H1 (cell line): ENCODE results near the gene TMEM144. TPM values are rescaled to one million over a fixed set of nuclear protein-coding genes. Genes with fewer than 3 reads are reported as not detected.

ENCODE experiments used
- CTCF ChIA-PET: fragments of 300-600 bp; sonication (Branson Sonifier 250); formaldehyde crosslinking; loops from one replicate; lab custom pipeline; 2021; ENCODE audit not compliant: partially characterized antibody; lab: Charles Lee
- POLR2A ChIA-PET: fragments of 300-600 bp; sonication (Branson Sonifier 250); formaldehyde crosslinking; loops from one replicate; lab custom pipeline; 2021; ENCODE audit warnings: inconsistent platforms; ENCODE audit not compliant: partially characterized antibody; lab: Charles Lee
- DNase-seq, 2 experiments: peaks; one replicate each; pipeline versions ENCODE4 v3.0.0 to v3.0.0-alpha.2; 2010 to 2022; ENCODE audit warnings: low spot score in 2 of 2, low read depth in 1 of 2, mixed read lengths in 1 of 2
- FAIRE-seq: peaks from 2 replicates; lab custom pipeline; 2011; peaks lifted over from hg19 to GRCh38; lab: Jason Lieb, UNC
- H2AFZ ChIP-seq: 2 replicates; pipeline ENCODE4 v1.8.1; 2012; ENCODE audit warnings: low read length, inconsistent platforms
- H2AK5ac ChIP-seq: 2 replicates; pipeline ENCODE4 v1.6.1; 2013; ENCODE audit warnings: low read depth, low read length
- H2BK120ac ChIP-seq: replicated peaks from 2 replicates; pipeline ENCODE3; 2013; ENCODE audit warnings: low read depth, low read length, inconsistent platforms
- H2BK12ac ChIP-seq: 2 replicates; pipeline ENCODE4 v1.6.1; 2013; ENCODE audit warnings: low read depth, low read length
- H2BK15ac ChIP-seq: 2 replicates; pipeline ENCODE4 v1.6.1; 2013; ENCODE audit warnings: low read length
- H2BK20ac ChIP-seq: 2 replicates; pipeline ENCODE4 v1.6.1; 2013; ENCODE audit warnings: low read length
- H2BK5ac ChIP-seq: 2 replicates; pipeline ENCODE4 v1.6.1; 2013; ENCODE audit warnings: low read depth, low read length
- H3K14ac ChIP-seq: 2 replicates; pipeline ENCODE4 v1.6.1; 2013; ENCODE audit warnings: inconsistent platforms; ENCODE audit not compliant: insufficient read length
- H3K18ac ChIP-seq: 2 replicates; pipeline ENCODE4 v1.6.1; 2013; ENCODE audit warnings: low read length; ENCODE audit errors: extremely low read depth
- H3K23ac ChIP-seq: 2 replicates; pipeline ENCODE4 v1.6.1; 2013; ENCODE audit warnings: inconsistent platforms; ENCODE audit not compliant: insufficient read length
- H3K23me2 ChIP-seq: 2 replicates; pipeline ENCODE4 v1.6.1; 2013; ENCODE audit warnings: low read depth, low read length
- H3K27ac ChIP-seq: 2 replicates; pipeline ENCODE4 v1.6.1; 2011; ENCODE audit warnings: low read depth, low read length, inconsistent platforms
- H3K27me3 ChIP-seq, 4 experiments: replicated peaks in 1 of 4; 1 replicate in 1 of 4; 2 replicates in 3 of 4; pipeline versions ENCODE4 v1.6.1 to v1.8.1; 2011 to 2013; ENCODE audit warnings: low read length in 3 of 4, mild to moderate bottlenecking in 3 of 4, inconsistent platforms in 2 of 4, mixed read lengths in 2 of 4, moderate library complexity in 1 of 4; ENCODE audit not compliant: control insufficient read depth in 3 of 4, insufficient read depth in 3 of 4; ENCODE audit errors: extremely low read depth in 1 of 4
- H3K36me3 ChIP-seq, 4 experiments: 2 replicates each; pipeline versions ENCODE4 v1.6.1 to v1.8.1; 2011 to 2013; ENCODE audit warnings: mild to moderate bottlenecking in 4 of 4, low read length in 3 of 4, moderate library complexity in 2 of 4, control low read depth in 1 of 4, inconsistent platforms in 1 of 4; ENCODE audit not compliant: insufficient read depth in 4 of 4, control insufficient read depth in 2 of 4
- H3K4ac ChIP-seq: replicated peaks from 2 replicates; pipeline ENCODE3; 2013; ENCODE audit warnings: low read length, low read depth, mixed read lengths, inconsistent platforms; ENCODE audit not compliant: insufficient read length
- H3K4me1 ChIP-seq, 4 experiments: replicated peaks in 1 of 4; 1 replicate in 1 of 4; 2 replicates in 3 of 4; pipeline versions ENCODE4 v1.6.1 to v1.8.1; 2011 to 2013; ENCODE audit warnings: low read length in 3 of 4, inconsistent platforms in 2 of 4, mixed read lengths in 1 of 4; ENCODE audit not compliant: insufficient read depth in 4 of 4, control insufficient read depth in 3 of 4
- H3K4me2 ChIP-seq, 2 experiments: 2 replicates each; pipeline versions ENCODE4 v1.6.1 to v1.8.1; 2011 to 2013; ENCODE audit warnings: low read depth in 2 of 2, low read length in 2 of 2, control low read depth in 1 of 2, inconsistent platforms in 1 of 2, mild to moderate bottlenecking in 1 of 2; ENCODE audit not compliant: insufficient read depth in 1 of 2
- H3K4me3 ChIP-seq, 4 experiments: fragments of 200-600, 300-600 bp in 1 of 4; sonication (generic), shearing (Covaris generic), sonication (Bioruptor Twin) in 1 of 4; 2 replicates each; pipeline versions ENCODE4 v1.5.1 to v1.8.1; 2011 to 2016; ENCODE audit warnings: low read length in 4 of 4, low read depth in 3 of 4, control low read depth in 2 of 4, inconsistent platforms in 2 of 4, mild to moderate bottlenecking in 2 of 4, mixed read lengths in 1 of 4, moderate library complexity in 1 of 4; ENCODE audit not compliant: insufficient read depth in 2 of 4; ENCODE audit errors: extremely low read depth in 1 of 4
- H3K56ac ChIP-seq: replicated peaks from 2 replicates; pipeline ENCODE3; 2013; ENCODE audit warnings: low read depth, mild to moderate bottlenecking, mixed read lengths, low read length, inconsistent platforms; ENCODE audit not compliant: insufficient read length
- H3K79me1 ChIP-seq: 2 replicates; pipeline ENCODE4 v1.6.1; 2013; ENCODE audit warnings: low read depth, low read length, control low read depth
- H3K79me2 ChIP-seq, 2 experiments: 2 replicates each; pipeline versions ENCODE4 v1.6.1 to v1.8.1; 2012 to 2013; ENCODE audit warnings: low read length in 2 of 2, mild to moderate bottlenecking in 2 of 2, inconsistent platforms in 1 of 2; ENCODE audit not compliant: insufficient read depth in 2 of 2, control insufficient read depth in 1 of 2
- H3K9ac ChIP-seq, 4 experiments: replicated peaks in 1 of 4; 1 replicate in 1 of 4; 2 replicates in 3 of 4; pipeline versions ENCODE4 v1.6.1 to v1.8.1; 2011 to 2013; ENCODE audit warnings: low read depth in 3 of 4, low read length in 3 of 4, control low read depth in 2 of 4, mild to moderate bottlenecking in 2 of 4, moderate library complexity in 2 of 4, inconsistent platforms in 1 of 4; ENCODE audit errors: extremely low read depth in 1 of 4
- H3K9me3 ChIP-seq, 2 experiments: 2 replicates each; pipeline versions ENCODE4 v1.6.1 to v1.8.1; 2012 to 2013; ENCODE audit warnings: mild to moderate bottlenecking in 2 of 2, moderate library complexity in 2 of 2, control low read depth in 1 of 2, inconsistent platforms in 1 of 2, low read depth in 1 of 2, low read length in 1 of 2, mixed read lengths in 1 of 2; ENCODE audit not compliant: insufficient read depth in 2 of 2
- H4K20me1 ChIP-seq, 2 experiments: replicated peaks in 1 of 2; 2 replicates each; pipeline versions ENCODE3 to v1.8.1; 2011 to 2013; ENCODE audit warnings: inconsistent platforms in 2 of 2, low read length in 2 of 2, mild to moderate bottlenecking in 1 of 2; ENCODE audit not compliant: insufficient read depth in 2 of 2, control insufficient read depth in 1 of 2
- H4K5ac ChIP-seq: 2 replicates; pipeline ENCODE4 v1.6.1; 2013; ENCODE audit warnings: low read length, low read depth, mixed read lengths, inconsistent platforms; ENCODE audit not compliant: insufficient read length
- H4K8ac ChIP-seq: 2 replicates; pipeline ENCODE4 v1.8.0; 2013; ENCODE audit warnings: mild to moderate bottlenecking, moderate library complexity, low read length, inconsistent platforms; ENCODE audit not compliant: insufficient read depth; ENCODE audit errors: extremely low read depth
- H4K91ac ChIP-seq: replicated peaks from 2 replicates; pipeline ENCODE3; 2013; ENCODE audit warnings: low read length, mixed read lengths, inconsistent platforms; ENCODE audit not compliant: insufficient read length
- FOSL1 ChIP-seq: IDR thresholded peaks from 2 replicates; pipeline ENCODE4 v1.6.1; 2011; ENCODE audit warnings: mild to moderate bottlenecking, low read depth, low read length, moderate library complexity; ENCODE audit not compliant: insufficient read depth
- GTF2F1 ChIP-seq: IDR thresholded peaks from 2 replicates; pipeline ENCODE4 v1.6.1; 2012; ENCODE audit warnings: low read depth, low read length, improper control_type of control experiment, borderline replicate concordance
- JUND ChIP-seq: IDR thresholded peaks from 2 replicates; pipeline ENCODE4 v1.6.1; 2011; ENCODE audit warnings: mild to moderate bottlenecking, improper control_type of control experiment, low read length
- WGBS, 2 experiments: shearing (Covaris generic) in 1 of 2; methylation state at CpG; one replicate each; pipeline versions ENCODE4 v1.1.6 to v1.1.7; 2013 to 2015; ENCODE audit warnings: low lambda C conversion rate in 2 of 2, mixed read lengths in 2 of 2, inconsistent platforms in 1 of 2, low coverage in 1 of 2, missing lambda C conversion rate in 1 of 2; ENCODE audit not compliant: insufficient replicate concordance in 2 of 2, insufficient coverage in 1 of 2, insufficient read length in 1 of 2; ENCODE audit errors: extremely low coverage in 1 of 2, missing lambda C conversion rate in 1 of 2; 5-methylcytosine and 5-hydroxymethylcytosine counted together
- polyA plus RNA-seq, 7 experiments: library from polyadenylated mRNA; depleted of rRNA in 3 of 7; stranded (reverse) in 5 of 7; unstranded in 2 of 7; fragments of >200 nt in 5 of 7; fragments of 200-250 nt in 2 of 7; gene quantifications; 1 replicate in 5 of 7; 2 replicates in 1 of 7; 4 replicates in 1 of 7; pipeline versions ENCODE4 v1.2.1 to v1.2.3, GENCODE V29; 2011 to 2013; ENCODE audit warnings: missing spikeins in 2 of 7, mixed read lengths in 2 of 7
- total RNA-seq: library from RNA; stranded (reverse); fragmentation: NEBNext Ultra II Directional; extraction: Animal tissue kit (Norgen Biotek cat#: 25700); gene quantifications from 2 replicates; pipeline ENCODE4 v1.2.1, GENCODE V29; 2021

TMEM144 gene
- total and polyA plus RNA-seq, 2 of the 8 experiments (the other 6 are each of a cell fraction or from before 2014, with no cell fraction given), result 1.9 to 2.6 TPM

DNA sequence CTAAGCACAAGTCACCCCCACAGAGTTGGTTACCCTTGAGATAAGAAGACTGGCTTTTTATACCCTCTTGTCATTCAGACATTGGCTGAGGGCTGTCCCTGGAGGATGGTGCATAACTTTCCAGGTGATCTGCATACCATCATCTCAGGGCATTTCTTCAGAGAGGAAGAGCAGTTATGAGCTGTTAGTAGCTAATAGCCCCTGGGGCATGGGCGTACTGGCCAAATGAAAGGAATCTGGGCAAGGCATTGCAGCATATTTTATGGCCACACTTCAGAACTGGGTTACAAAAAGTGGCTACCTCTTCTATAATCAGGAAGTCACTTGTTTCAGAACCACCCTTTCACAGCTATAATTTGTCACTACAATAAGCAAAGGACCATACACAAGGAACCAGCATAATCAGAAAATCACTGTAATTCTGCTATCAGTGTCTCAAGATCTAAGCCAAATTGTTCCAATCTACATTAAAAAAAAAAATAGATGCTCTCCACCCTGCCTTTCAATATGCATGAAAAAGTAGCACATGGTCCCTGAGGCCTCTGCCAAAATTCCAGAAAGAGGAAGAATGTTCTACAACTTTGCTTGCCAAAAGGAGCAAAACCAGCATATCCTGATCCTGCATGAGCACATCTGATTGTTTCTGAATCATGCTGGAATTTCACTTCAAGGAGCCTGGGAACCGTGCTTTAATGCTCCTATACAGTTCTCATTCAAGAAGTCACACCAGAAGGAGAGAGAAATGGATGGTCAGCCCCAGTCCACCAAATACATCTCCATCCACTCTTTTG, 92.0 kb downstream of the TMEM144 start:
- 87% methylated on average over 2 of the region's 2 CpGs; no CpG with 5 or more reads in 1 of the 2 experiments for WGBS, 2 experiments
- Histone ChIP-seq H3K23me2 (no peaks in the 10 kb centered on the region), H3K27ac (no peak overlapping the region), H3K9me3 (peaks cover 0 to 5% of the 10 kb centered on the region in 2 experiments; a peak in 1 of 4 replicates), H2AK5ac (no peak overlapping the region), H3K23ac (no peak overlapping the region), H2BK15ac (no peak overlapping the region), H2BK120ac (no peak overlapping the region), H3K79me1 (no peaks in the 10 kb centered on the region), H2BK12ac (no peak overlapping the region), H4K8ac (no peak overlapping the region), H3K79me2 (no peaks in the 10 kb centered on the region), H2AFZ (no peak overlapping the region), H3K4ac (no peak overlapping the region), H3K4me1 (no peaks in the 10 kb centered on the region), H3K56ac (no peak overlapping the region), H4K5ac (no peak overlapping the region), H2BK5ac (no peak overlapping the region), H3K4me3 (no peak overlapping the region), H3K18ac (no peak overlapping the region), H4K20me1 (no peaks in the 10 kb centered on the region), H2BK20ac (no peak overlapping the region), H3K9ac (no peak overlapping the region), H4K91ac (no peak overlapping the region), H3K27me3 (no peaks in the 10 kb centered on the region), H3K36me3 (no peaks in the 10 kb centered on the region), H3K4me2 (no peak overlapping the region), H3K14ac (no peak overlapping the region)
- TF ChIP-seq JUND, result no peak
- TF ChIP-seq FOSL1, result no peak
- TF ChIP-seq GTF2F1, result no peak
- FAIRE-seq (no peak), DNase-seq (no peak)
- ChIA-PET CTCF (interaction anchor here (0.8 to 1.4 kb wide), 5 partner anchors 9 to 114 kb away, joined by 3 to 4 read pairs (median 3); no protein-coding TSS in a partner anchor), POLR2A (interaction anchor here (1.6 kb wide), 1 partner anchor 16 kb away, joined by 3 read pairs; no protein-coding TSS in a partner anchor)
